ENCODE data around the gene TTF2. TPM values are rescaled to one million over a fixed set of nuclear protein-coding genes. Genes with fewer than 3 reads are reported as not detected.

Gene TTF2
- total and polyA plus RNA-seq, 9 of the 15 experiments (the other 6 are each of a cell fraction or from before 2014, with no cell fraction given), result 9.4 to 71.1 (median 42.1) TPM

GRCh38 chr1:117059678-117060440 is at the start of gene TTF2 (continued):
- TF ChIP-seq NEUROD1 (IDR thresholded peaks at IDR 0.05; ENCODE audit: borderline replicate concordance, low read depth, low read length, partially characterized antibody) (peak; percentile 93), HDAC6 (IDR thresholded peaks at IDR 0.05; ENCODE audit: low read depth, low read length) (no peak), E2F3 (CRISPR knock-in tag; IDR thresholded peaks at IDR 0.05) (no peak), DLX4 (CRISPR knock-in tag; IDR thresholded peaks at IDR 0.05) (no peak), TCF3 (CRISPR knock-in tag; IDR thresholded peaks at IDR 0.05) (peak; percentile 2; the same call in 1 of the 2 replicates), ZNF507 (tag; conservative IDR thresholded peaks at IDR 0.05) (no peak), TEAD2 (tag; IDR thresholded peaks at IDR 0.05) (no peak), NFRKB (IDR thresholded peaks at IDR 0.05; ENCODE audit: low read depth) (peak; percentile 89; the same call in 1 of the 2 replicates), IRF2 (CRISPR knock-in tag; IDR thresholded peaks at IDR 0.05) (no peak), USF1 (CRISPR knock-in tag; IDR thresholded peaks at IDR 0.05) (0 out of 2 replicates have a peak, but pooled peaks have one; percentile 33), HDAC3 (IDR thresholded peaks at IDR 0.05; ENCODE audit: borderline replicate concordance, partially characterized antibody) (no peak), RBM14 (IDR thresholded peaks at IDR 0.05; ENCODE audit: borderline replicate concordance, insufficient read depth, low read depth, low read length) (no peak), BRF2 (IDR thresholded peaks at IDR 0.05; ENCODE audit: borderline replicate concordance, insufficient read depth, insufficient read length) (no peak), VEZF1 (CRISPR knock-in tag; IDR thresholded peaks at IDR 0.05) (peak; percentile 52), ZNF274 (IDR thresholded peaks at IDR 0.05; ENCODE audit: borderline replicate concordance, low read depth, low read length) (no peak), E2F6 (IDR thresholded peaks at IDR 0.05; ENCODE audit: borderline replicate concordance in 1 of 2, extremely low read depth in 1 of 2, insufficient read depth in 1 of 2, insufficient read length in 1 of 2, low read depth in 1 of 2, low read length in 1 of 2, poor library complexity in 1 of 2, severe bottlenecking in 1 of 2) (peak; percentile 66 to 78)

Measured in K562 (cell line).